H1 (cell line): ENCODE measurements around the gene CAMK2B. TPM values are rescaled to one million over a fixed set of nuclear protein-coding genes. Genes with fewer than 3 reads are reported as not detected.

Experiments used
- CTCF ChIA-PET: fragments of 300-600 bp; sonication (Branson Sonifier 250); formaldehyde crosslinking; loops from one replicate; lab custom pipeline; 2021; ENCODE audit not compliant: partially characterized antibody; lab: Charles Lee
- POLR2A ChIA-PET: fragments of 300-600 bp; sonication (Branson Sonifier 250); formaldehyde crosslinking; loops from one replicate; lab custom pipeline; 2021; ENCODE audit warnings: inconsistent platforms; ENCODE audit not compliant: partially characterized antibody; lab: Charles Lee
- DNase-seq, 2 experiments: peaks; one replicate each; pipeline versions ENCODE4 v3.0.0 to v3.0.0-alpha.2; 2010 to 2022; ENCODE audit warnings: low spot score in 2 of 2, low read depth in 1 of 2, mixed read lengths in 1 of 2
- FAIRE-seq: peaks from 2 replicates; lab custom pipeline; 2011; peaks lifted over from hg19 to GRCh38; lab: Jason Lieb, UNC
- H2AFZ ChIP-seq: 2 replicates; pipeline ENCODE4 v1.8.1; 2012; ENCODE audit warnings: low read length, inconsistent platforms
- H2AK5ac ChIP-seq: 2 replicates; pipeline ENCODE4 v1.6.1; 2013; ENCODE audit warnings: low read depth, low read length
- H2BK120ac ChIP-seq: replicated peaks from 2 replicates; pipeline ENCODE3; 2013; ENCODE audit warnings: low read depth, low read length, inconsistent platforms
- H2BK12ac ChIP-seq: 2 replicates; pipeline ENCODE4 v1.6.1; 2013; ENCODE audit warnings: low read depth, low read length
- H2BK15ac ChIP-seq: 2 replicates; pipeline ENCODE4 v1.6.1; 2013; ENCODE audit warnings: low read length
- H2BK20ac ChIP-seq: 2 replicates; pipeline ENCODE4 v1.6.1; 2013; ENCODE audit warnings: low read length
- H2BK5ac ChIP-seq: 2 replicates; pipeline ENCODE4 v1.6.1; 2013; ENCODE audit warnings: low read depth, low read length
- H3K14ac ChIP-seq: 2 replicates; pipeline ENCODE4 v1.6.1; 2013; ENCODE audit warnings: inconsistent platforms; ENCODE audit not compliant: insufficient read length
- H3K18ac ChIP-seq: 2 replicates; pipeline ENCODE4 v1.6.1; 2013; ENCODE audit warnings: low read length; ENCODE audit errors: extremely low read depth
- H3K23ac ChIP-seq: 2 replicates; pipeline ENCODE4 v1.6.1; 2013; ENCODE audit warnings: inconsistent platforms; ENCODE audit not compliant: insufficient read length
- H3K23me2 ChIP-seq: 2 replicates; pipeline ENCODE4 v1.6.1; 2013; ENCODE audit warnings: low read depth, low read length
- H3K27ac ChIP-seq: 2 replicates; pipeline ENCODE4 v1.6.1; 2011; ENCODE audit warnings: low read depth, low read length, inconsistent platforms
- H3K27me3 ChIP-seq, 4 experiments: replicated peaks in 1 of 4; 1 replicate in 1 of 4; 2 replicates in 3 of 4; pipeline versions ENCODE4 v1.6.1 to v1.8.1; 2011 to 2013; ENCODE audit warnings: low read length in 3 of 4, mild to moderate bottlenecking in 3 of 4, inconsistent platforms in 2 of 4, mixed read lengths in 2 of 4, moderate library complexity in 1 of 4; ENCODE audit not compliant: control insufficient read depth in 3 of 4, insufficient read depth in 3 of 4; ENCODE audit errors: extremely low read depth in 1 of 4
- H3K36me3 ChIP-seq, 4 experiments: 2 replicates each; pipeline versions ENCODE4 v1.6.1 to v1.8.1; 2011 to 2013; ENCODE audit warnings: mild to moderate bottlenecking in 4 of 4, low read length in 3 of 4, moderate library complexity in 2 of 4, control low read depth in 1 of 4, inconsistent platforms in 1 of 4; ENCODE audit not compliant: insufficient read depth in 4 of 4, control insufficient read depth in 2 of 4
- H3K4ac ChIP-seq: replicated peaks from 2 replicates; pipeline ENCODE3; 2013; ENCODE audit warnings: low read length, low read depth, mixed read lengths, inconsistent platforms; ENCODE audit not compliant: insufficient read length
- H3K4me1 ChIP-seq, 4 experiments: replicated peaks in 1 of 4; 1 replicate in 1 of 4; 2 replicates in 3 of 4; pipeline versions ENCODE4 v1.6.1 to v1.8.1; 2011 to 2013; ENCODE audit warnings: low read length in 3 of 4, inconsistent platforms in 2 of 4, mixed read lengths in 1 of 4; ENCODE audit not compliant: insufficient read depth in 4 of 4, control insufficient read depth in 3 of 4
- H3K4me2 ChIP-seq, 2 experiments: 2 replicates each; pipeline versions ENCODE4 v1.6.1 to v1.8.1; 2011 to 2013; ENCODE audit warnings: low read depth in 2 of 2, low read length in 2 of 2, control low read depth in 1 of 2, inconsistent platforms in 1 of 2, mild to moderate bottlenecking in 1 of 2; ENCODE audit not compliant: insufficient read depth in 1 of 2
- H3K4me3 ChIP-seq, 4 experiments: fragments of 200-600, 300-600 bp in 1 of 4; sonication (generic), shearing (Covaris generic), sonication (Bioruptor Twin) in 1 of 4; 2 replicates each; pipeline versions ENCODE4 v1.5.1 to v1.8.1; 2011 to 2016; ENCODE audit warnings: low read length in 4 of 4, low read depth in 3 of 4, control low read depth in 2 of 4, inconsistent platforms in 2 of 4, mild to moderate bottlenecking in 2 of 4, mixed read lengths in 1 of 4, moderate library complexity in 1 of 4; ENCODE audit not compliant: insufficient read depth in 2 of 4; ENCODE audit errors: extremely low read depth in 1 of 4
- H3K56ac ChIP-seq: replicated peaks from 2 replicates; pipeline ENCODE3; 2013; ENCODE audit warnings: low read depth, mild to moderate bottlenecking, mixed read lengths, low read length, inconsistent platforms; ENCODE audit not compliant: insufficient read length
- H3K79me1 ChIP-seq: 2 replicates; pipeline ENCODE4 v1.6.1; 2013; ENCODE audit warnings: low read depth, low read length, control low read depth
- H3K79me2 ChIP-seq, 2 experiments: 2 replicates each; pipeline versions ENCODE4 v1.6.1 to v1.8.1; 2012 to 2013; ENCODE audit warnings: low read length in 2 of 2, mild to moderate bottlenecking in 2 of 2, inconsistent platforms in 1 of 2; ENCODE audit not compliant: insufficient read depth in 2 of 2, control insufficient read depth in 1 of 2
- H3K9ac ChIP-seq, 4 experiments: replicated peaks in 1 of 4; 1 replicate in 1 of 4; 2 replicates in 3 of 4; pipeline versions ENCODE4 v1.6.1 to v1.8.1; 2011 to 2013; ENCODE audit warnings: low read depth in 3 of 4, low read length in 3 of 4, control low read depth in 2 of 4, mild to moderate bottlenecking in 2 of 4, moderate library complexity in 2 of 4, inconsistent platforms in 1 of 4; ENCODE audit errors: extremely low read depth in 1 of 4
- H3K9me3 ChIP-seq, 2 experiments: 2 replicates each; pipeline versions ENCODE4 v1.6.1 to v1.8.1; 2012 to 2013; ENCODE audit warnings: mild to moderate bottlenecking in 2 of 2, moderate library complexity in 2 of 2, control low read depth in 1 of 2, inconsistent platforms in 1 of 2, low read depth in 1 of 2, low read length in 1 of 2, mixed read lengths in 1 of 2; ENCODE audit not compliant: insufficient read depth in 2 of 2
- H4K20me1 ChIP-seq, 2 experiments: replicated peaks in 1 of 2; 2 replicates each; pipeline versions ENCODE3 to v1.8.1; 2011 to 2013; ENCODE audit warnings: inconsistent platforms in 2 of 2, low read length in 2 of 2, mild to moderate bottlenecking in 1 of 2; ENCODE audit not compliant: insufficient read depth in 2 of 2, control insufficient read depth in 1 of 2
- H4K5ac ChIP-seq: 2 replicates; pipeline ENCODE4 v1.6.1; 2013; ENCODE audit warnings: low read length, low read depth, mixed read lengths, inconsistent platforms; ENCODE audit not compliant: insufficient read length
- H4K8ac ChIP-seq: 2 replicates; pipeline ENCODE4 v1.8.0; 2013; ENCODE audit warnings: mild to moderate bottlenecking, moderate library complexity, low read length, inconsistent platforms; ENCODE audit not compliant: insufficient read depth; ENCODE audit errors: extremely low read depth
- H4K91ac ChIP-seq: replicated peaks from 2 replicates; pipeline ENCODE3; 2013; ENCODE audit warnings: low read length, mixed read lengths, inconsistent platforms; ENCODE audit not compliant: insufficient read length
- CHD1 ChIP-seq: IDR thresholded peaks from 2 replicates; pipeline ENCODE4 v1.6.1; 2012; ENCODE audit warnings: low read depth, low read length, improper control_type of control experiment
- EZH2 ChIP-seq: fragments of 200-600 bp; sonication (generic); IDR thresholded peaks from 2 replicates; pipeline ENCODE4 v1.7.1; 2012; ENCODE audit warnings: low read depth, mild to moderate bottlenecking, moderate library complexity, low read length, inconsistent platforms; ENCODE audit not compliant: severe bottlenecking
- FOSL1 ChIP-seq: IDR thresholded peaks from 2 replicates; pipeline ENCODE4 v1.6.1; 2011; ENCODE audit warnings: mild to moderate bottlenecking, low read depth, low read length, moderate library complexity; ENCODE audit not compliant: insufficient read depth
- HDAC6 ChIP-seq: IDR thresholded peaks from one replicate; pipeline ENCODE4 v1.7.1; 2012; ENCODE audit warnings: low read depth, mild to moderate bottlenecking, inconsistent platforms, low read length, moderate library complexity
- KDM5A ChIP-seq: fragments of 200-600 bp; IDR thresholded peaks from 2 replicates; pipeline ENCODE4 v1.7.1; 2012; ENCODE audit warnings: mild to moderate bottlenecking, low read length, inconsistent platforms, mixed read lengths
- MAFK ChIP-seq: IDR thresholded peaks from 2 replicates; pipeline ENCODE4 v1.6.1; 2012; ENCODE audit warnings: low read depth, mild to moderate bottlenecking, improper control_type of control experiment, low read length
- PHF8 ChIP-seq: fragments of 200-600 bp; sonication (generic); conservative IDR thresholded peaks from 2 replicates; pipeline ENCODE4 v1.7.1; 2012; ENCODE audit warnings: low read depth, mild to moderate bottlenecking, inconsistent platforms, low read length, moderate library complexity
- POU5F1 ChIP-seq: IDR thresholded peaks from 2 replicates; pipeline ENCODE4 v1.6.1; 2011; ENCODE audit warnings: low read depth, mild to moderate bottlenecking, low read length, moderate library complexity
- RBBP5 ChIP-seq: IDR thresholded peaks from 2 replicates; pipeline ENCODE4 v1.7.1; 2012; ENCODE audit warnings: low read depth, mild to moderate bottlenecking, inconsistent platforms, low read length, moderate library complexity, borderline replicate concordance
- RNF2 ChIP-seq: fragments of 200-900, 300-1000 bp; sonication (generic); IDR thresholded peaks from 2 replicates; pipeline ENCODE4 v1.7.1; 2016; ENCODE audit warnings: borderline replicate concordance, low read depth, mild to moderate bottlenecking, antibody characterized with exemption, low read length; ENCODE audit not compliant: poor library complexity, severe bottlenecking; ENCODE audit errors: missing control alignments
- SP2 ChIP-seq: IDR thresholded peaks from 2 replicates; pipeline ENCODE4 v1.6.1; 2012; ENCODE audit warnings: mild to moderate bottlenecking, low read length, inconsistent platforms
- TAF1 ChIP-seq: IDR thresholded peaks from 2 replicates; pipeline ENCODE4 v1.6.1; 2011; ENCODE audit warnings: mild to moderate bottlenecking, low read depth, low read length
- TBP ChIP-seq: IDR thresholded peaks from 2 replicates; pipeline ENCODE4 v1.6.1; 2011; ENCODE audit warnings: low read depth, low read length, improper control_type of control experiment
- WGBS, 2 experiments: shearing (Covaris generic) in 1 of 2; methylation state at CpG; one replicate each; pipeline versions ENCODE4 v1.1.6 to v1.1.7; 2013 to 2015; ENCODE audit warnings: low lambda C conversion rate in 2 of 2, mixed read lengths in 2 of 2, inconsistent platforms in 1 of 2, low coverage in 1 of 2, missing lambda C conversion rate in 1 of 2; ENCODE audit not compliant: insufficient replicate concordance in 2 of 2, insufficient coverage in 1 of 2, insufficient read length in 1 of 2; ENCODE audit errors: extremely low coverage in 1 of 2, missing lambda C conversion rate in 1 of 2; 5-methylcytosine and 5-hydroxymethylcytosine counted together
- polyA plus RNA-seq, 7 experiments: library from polyadenylated mRNA; depleted of rRNA in 3 of 7; stranded (reverse) in 5 of 7; unstranded in 2 of 7; fragments of >200 nt in 5 of 7; fragments of 200-250 nt in 2 of 7; gene quantifications; 1 replicate in 5 of 7; 2 replicates in 1 of 7; 4 replicates in 1 of 7; pipeline versions ENCODE4 v1.2.1 to v1.2.3, GENCODE V29; 2011 to 2013; ENCODE audit warnings: missing spikeins in 2 of 7, mixed read lengths in 2 of 7
- total RNA-seq: library from RNA; stranded (reverse); fragmentation: NEBNext Ultra II Directional; extraction: Animal tissue kit (Norgen Biotek cat#: 25700); gene quantifications from 2 replicates; pipeline ENCODE4 v1.2.1, GENCODE V29; 2021
- TF ChIP-seq, protein P1 (sequence below): IDR thresholded peaks from 2 replicates; pipeline ENCODE4 v1.6.1; 2012; ENCODE audit warnings: inconsistent platforms

The CAMK2B gene
- total and polyA plus RNA-seq, 2 of the 8 experiments (the other 6 are each of a cell fraction or from before 2014, with no cell fraction given) = 0.05 to 0.15 TPM

DNA sequence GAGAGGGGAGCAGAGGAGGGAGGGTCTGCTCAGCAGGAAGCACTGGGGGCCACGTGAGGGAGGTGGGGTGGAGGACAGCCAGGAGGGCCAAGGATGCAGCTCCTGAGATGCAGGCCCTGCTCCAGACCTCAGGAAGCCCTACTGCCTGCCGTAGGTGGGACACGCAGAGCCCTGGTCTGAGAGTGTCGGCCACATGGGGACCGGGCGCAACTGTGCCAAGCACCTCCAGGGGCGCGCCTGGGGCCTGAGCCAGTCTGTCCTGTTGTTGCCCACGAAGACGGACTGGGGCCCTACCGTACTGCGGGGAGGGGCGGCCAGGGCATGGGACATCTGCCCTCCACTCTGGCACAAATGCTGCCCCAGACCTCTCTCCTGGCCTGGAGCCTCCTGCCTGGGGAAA lies 93.0 kb downstream of the CAMK2B start:
- Histone ChIP-seq H2BK20ac (no peak overlapping the region), H2AK5ac (no peak overlapping the region), H3K4ac (no peak overlapping the region)

More for the DNA sequence above, 93.0 kb downstream of the CAMK2B start:
- no peak for FAIRE-seq
- Histone ChIP-seq H3K14ac (no peak overlapping the region), H4K5ac (no peak overlapping the region), H3K4me2 (no peak overlapping the region), H3K9ac (no peak overlapping the region), H3K36me3 (no peaks in the 10 kb centered on the region), H3K4me3 (no peak overlapping the region), H3K23me2 (no peaks in the 10 kb centered on the region; the same call in 1 of the 2 replicates), H2BK5ac (no peak overlapping the region), H4K20me1 (no peaks in the 10 kb centered on the region), H4K91ac (no peak overlapping the region), H3K79me2 (no peaks in the 10 kb centered on the region), H3K23ac (no peak overlapping the region), H2AFZ (no peak overlapping the region), H3K4me1 (peaks cover 0 to 2% (median 0%) of the 10 kb centered on the region in 4 experiments; a peak in 2 of 7 replicates), H3K27ac (no peak overlapping the region), H2BK12ac (no peak overlapping the region), H4K8ac (no peak overlapping the region)
- WGBS, 2 experiments = 92% methylated on average over 13 of the region's 13 CpGs; no CpG with 5 or more reads in 1 of the 2 experiments
- ChIA-PET POLR2A (no interaction called here), CTCF (interaction anchor here (2.1 to 3.0 kb wide), 3 partner anchors 10 to 16 kb away, joined by 5 to 24 read pairs (median 6); no protein-coding TSS in a partner anchor)
- TF ChIP-seq POU5F1 (no peak), HDAC6 (no peak), SP2 (no peak), KDM5A (no peak), TAF1 (no peak), RNF2 (no peak), MAFK (no peak), TBP (no peak), PHF8 (no peak), RBBP5 (no peak), EZH2 (no peak), FOSL1 (no peak), CHD1 (no peak)
- TF ChIP-seq, protein P1, sequence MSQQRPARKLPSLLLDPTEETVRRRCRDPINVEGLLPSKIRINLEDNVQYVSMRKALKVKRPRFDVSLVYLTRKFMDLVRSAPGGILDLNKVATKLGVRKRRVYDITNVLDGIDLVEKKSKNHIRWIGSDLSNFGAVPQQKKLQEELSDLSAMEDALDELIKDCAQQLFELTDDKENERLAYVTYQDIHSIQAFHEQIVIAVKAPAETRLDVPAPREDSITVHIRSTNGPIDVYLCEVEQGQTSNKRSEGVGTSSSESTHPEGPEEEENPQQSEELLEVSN = no peak
- TF ChIP-seq, all 59 proteins: peak for 0
- no peaks in the 10 kb centered on the region for H3K9me3 ChIP-seq
- no peak overlapping the region for H3K18ac ChIP-seq
- no peaks in the 10 kb centered on the region for H3K79me1 ChIP-seq
- H3K56ac ChIP-seq = no peak overlapping the region
- no peak overlapping the region for H2BK120ac ChIP-seq
- H2BK15ac ChIP-seq = no peak overlapping the region
- no peak for DNase-seq
- H3K27me3 ChIP-seq = no peaks in the 10 kb centered on the region
